HG03457 (cell line): ENCODE data around the gene ABCA6.

Experiments
- ATAC-seq: cut with Tn5 transposase; IDR thresholded peaks from one replicate; pipeline ENCODE4 v1.9.1; 2021; ENCODE audit warnings: moderate number of reproducible peaks; ENCODE audit not compliant: unreplicated experiment

Gene ABCA6

GRCh38 chr17:69050999-69051775 is 90.5 kb downstream of the ABCA6 start:
- no peak for ATAC-seq

DNA sequence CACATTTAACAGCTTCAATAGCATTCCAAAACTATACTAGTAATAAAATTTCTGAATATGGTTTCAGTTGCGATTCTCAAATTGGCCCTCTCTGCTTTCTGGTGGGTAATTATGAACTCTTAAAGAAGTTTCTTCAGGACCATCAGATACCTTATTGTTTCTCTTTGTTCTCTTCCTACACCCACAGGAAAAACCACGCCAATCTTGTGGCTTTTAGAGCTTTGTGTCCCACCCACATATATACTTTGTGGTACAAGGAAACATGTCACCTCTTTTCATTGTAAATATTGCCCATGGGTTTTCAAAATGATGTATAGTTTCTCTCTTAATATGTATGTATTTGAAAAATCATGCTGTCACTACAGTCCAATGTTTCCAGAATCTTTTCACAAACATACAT is 93.1 kb downstream of the ABCA6 start:
- no peak for ATAC-seq

- no peak for ATAC-seq
Observed at GRCh38 chr17:69047368-69048263, 94.1 kb downstream of the ABCA6 start.

GRCh38 chr17:69046121-69046807 is 95.4 kb downstream of the ABCA6 start:
- ATAC-seq = no peak

DNA sequence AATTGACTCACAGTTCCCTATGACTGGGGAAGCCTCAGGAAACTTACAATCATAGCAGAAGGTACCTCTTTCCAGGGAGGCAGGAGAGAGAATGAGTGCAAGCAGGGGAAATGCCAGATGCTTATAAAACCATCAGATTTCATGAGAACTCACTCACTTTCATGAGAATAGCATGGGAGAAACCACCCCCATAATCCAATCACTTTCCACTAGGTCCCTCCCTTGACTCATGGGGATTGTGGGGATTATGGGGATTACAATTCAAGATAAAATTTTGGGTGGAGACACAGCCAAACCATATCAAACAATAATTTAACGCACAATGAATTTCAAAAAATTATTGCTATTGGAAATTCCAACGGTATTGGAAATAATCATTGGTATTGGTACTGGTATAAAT is 96.0 kb downstream of the ABCA6 start:
- no peak for ATAC-seq

- no peak for ATAC-seq
Observed at GRCh38 chr17:69044371-69044770, 97.3 kb downstream of the ABCA6 start.

GRCh38 chr17:69043098-69043734 is 98.5 kb downstream of the ABCA6 start:
- ATAC-seq = no peak

- no peak for ATAC-seq
Observed at GRCh38 chr17:69042308-69042707, 99.4 kb downstream of the ABCA6 start.

GRCh38 chr17:69031839-69032238 is 109.9 kb downstream of the ABCA6 start:
- no peak for ATAC-seq

DNA sequence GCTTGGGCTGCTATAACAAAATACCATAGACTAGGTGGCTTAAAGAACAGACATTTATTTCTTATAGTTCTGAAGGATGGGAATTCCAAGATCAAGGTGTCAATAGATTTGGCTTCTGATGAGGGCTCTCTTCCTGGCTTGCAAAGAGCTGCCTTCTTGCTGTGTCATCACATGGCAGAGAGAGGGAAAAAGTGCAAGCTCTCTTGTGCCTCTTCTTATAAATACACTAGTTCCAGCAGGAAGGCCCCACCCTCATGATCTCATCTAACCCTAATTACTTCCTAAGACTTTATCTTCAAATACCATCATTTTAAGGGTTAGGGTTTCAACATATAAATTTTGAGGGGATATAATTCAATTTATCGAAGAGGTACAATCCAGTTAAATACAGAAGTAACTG is 111.5 kb downstream of the ABCA6 start:
- ATAC-seq = no peak
